CD14-positive monocyte (primary cell): ENCODE results near the gene CUL2. TPM values are rescaled to one million over a fixed set of nuclear protein-coding genes. Genes with fewer than 3 reads are reported as not detected.

Experiments used
- DNase-seq, 3 donors: peaks; one replicate each; pipeline ENCODE4 v3.0.0-alpha.2; 2011 to 2022
- H2AFZ ChIP-seq: 2 replicates; pipeline ENCODE4 v1.6.0; 2012; ENCODE audit warnings: mild to moderate bottlenecking, low read depth, low read length, inconsistent platforms; ENCODE audit not compliant: insufficient read depth, poor library complexity, severe bottlenecking
- H3K27ac ChIP-seq, 2 donors: 1 replicate in 1 of 2; 2 replicates in 1 of 2; pipeline ENCODE4 v1.5.1; 2012 to 2013; ENCODE audit warnings: low read length in 2 of 2, control low read depth in 1 of 2, inconsistent platforms in 1 of 2, low read depth in 1 of 2, mild to moderate bottlenecking in 1 of 2
- H3K27me3 ChIP-seq, 2 donors: one replicate each; pipeline versions ENCODE4 v1.6.0 to v1.6.1; 2011 to 2013; ENCODE audit warnings: low read length in 2 of 2; ENCODE audit not compliant: control insufficient read depth in 2 of 2, insufficient read depth in 2 of 2
- H3K36me3 ChIP-seq, 2 donors: replicated peaks in 1 of 2; 1 replicate in 1 of 2; 2 replicates in 1 of 2; pipeline versions ENCODE4 v1.5.1 to v1.6.1; 2012 to 2013; ENCODE audit warnings: low read length in 2 of 2, control low read depth in 1 of 2, inconsistent platforms in 1 of 2, mild to moderate bottlenecking in 1 of 2; ENCODE audit not compliant: insufficient read depth in 2 of 2, control insufficient read depth in 1 of 2
- H3K4me1 ChIP-seq, 2 donors: 1 replicate in 1 of 2; 2 replicates in 1 of 2; pipeline versions ENCODE4 v1.5.1 to v1.6.1; 2012 to 2013; ENCODE audit warnings: low read length in 2 of 2, control low read depth in 1 of 2, inconsistent platforms in 1 of 2, mild to moderate bottlenecking in 1 of 2, moderate library complexity in 1 of 2; ENCODE audit not compliant: insufficient read depth in 2 of 2, control insufficient read depth in 1 of 2
- H3K4me2 ChIP-seq: replicated peaks from 2 replicates; pipeline ENCODE3; 2012; ENCODE audit warnings: low read length, moderate library complexity, mild to moderate bottlenecking; ENCODE audit not compliant: poor library complexity, severe bottlenecking; ENCODE audit errors: extremely low read depth
- H3K4me3 ChIP-seq, 3 experiments: fragments of 200-600 bp in 1 of 3; sonication (generic) in 1 of 3; replicated peaks in 1 of 3; 1 replicate in 2 of 3; 2 replicates in 1 of 3; pipeline ENCODE4 v1.5.1; 2011 to 2013; ENCODE audit warnings: low read length in 3 of 3, mild to moderate bottlenecking in 3 of 3, control low read depth in 2 of 3, low read depth in 2 of 3, inconsistent platforms in 1 of 3, moderate library complexity in 1 of 3
- H3K79me2 ChIP-seq: 2 replicates; pipeline ENCODE4 v1.6.0; 2012; ENCODE audit warnings: mild to moderate bottlenecking, control low read depth, inconsistent platforms, low read length, moderate library complexity; ENCODE audit not compliant: insufficient read depth
- H3K9ac ChIP-seq: 2 replicates; pipeline ENCODE4 v1.6.0; 2017; ENCODE audit warnings: low read length, mild to moderate bottlenecking; ENCODE audit not compliant: insufficient read depth, poor library complexity, severe bottlenecking
- H3K9me3 ChIP-seq, 2 donors: replicated peaks in 1 of 2; 1 replicate in 1 of 2; 2 replicates in 1 of 2; pipeline versions ENCODE4 v1.5.1 to v1.6.1; 2012 to 2013; ENCODE audit warnings: low read length in 2 of 2, control low read depth in 1 of 2; ENCODE audit not compliant: control insufficient read depth in 1 of 2, insufficient read depth in 1 of 2
- H4K20me1 ChIP-seq: 2 replicates; pipeline ENCODE4 v1.6.0; 2012; ENCODE audit warnings: mild to moderate bottlenecking, low read length, control low read depth, moderate library complexity; ENCODE audit not compliant: insufficient read depth
- H3K27ac Mint-ChIP-seq, 7 donors: one replicate each; pipeline ENCODE4 v1.8.0; 2020; ENCODE audit warnings: mild to moderate bottlenecking in 7 of 7, mixed read lengths in 7 of 7, moderate library complexity in 6 of 7, inconsistent platforms in 2 of 7
- H3K27me3 Mint-ChIP-seq, 3 donors: one replicate each; pipeline ENCODE4 v1.8.0; 2021 to 2022; ENCODE audit warnings: low read depth in 3 of 3, mild to moderate bottlenecking in 3 of 3, mixed read lengths in 3 of 3, moderate library complexity in 3 of 3, inconsistent platforms in 1 of 3
- H3K36me3 Mint-ChIP-seq, 2 donors: one replicate each; pipeline ENCODE4 v1.8.0; 2020; ENCODE audit warnings: mixed read lengths in 2 of 2, inconsistent platforms in 1 of 2, mild to moderate bottlenecking in 1 of 2
- H3K4me1 Mint-ChIP-seq: one replicate; pipeline ENCODE4 v1.8.0; 2020; ENCODE audit warnings: mild to moderate bottlenecking, mixed read lengths
- H3K4me3 Mint-ChIP-seq, 2 donors: one replicate each; pipeline ENCODE4 v1.8.0; 2020; ENCODE audit warnings: mild to moderate bottlenecking in 2 of 2, mixed read lengths in 2 of 2, moderate library complexity in 1 of 2
- H3K9me3 Mint-ChIP-seq, 7 donors: one replicate each; pipeline ENCODE4 v1.8.0; 2020 to 2022; ENCODE audit warnings: mixed read lengths in 7 of 7, mild to moderate bottlenecking in 6 of 7, moderate library complexity in 6 of 7, inconsistent platforms in 2 of 7
- CTCF ChIP-seq: fragments of 200-600 bp; IDR thresholded peaks from one replicate; pipeline ENCODE4 v1.8.0; 2022; ENCODE audit warnings: antibody characterized with exemption, mild to moderate bottlenecking
- WGBS: methylation state at CpG from one replicate; pipeline ENCODE4 v1.1.5; 2013; ENCODE audit warnings: missing lambda C conversion rate; ENCODE audit not compliant: insufficient coverage; 5-methylcytosine and 5-hydroxymethylcytosine counted together
- intact Hi-C, 2 donors: fragments of 100-400 bp; cut with micrococcal nuclease; formaldehyde crosslinking; loops; one replicate each; pipeline versions ENCODE4 v1.15.0 to v1.15.1; 2023
- polyA plus RNA-seq, 3 donors: library from polyadenylated mRNA; depleted of rRNA in 1 of 3; unstranded in 2 of 3; stranded (reverse) in 1 of 3; fragments of 300-500 nt in 2 of 3; fragments of >200 nt in 1 of 3; fragmentation: Illumina TruSeq in 2 of 3; gene quantifications; 1 replicate in 2 of 3; 2 replicates in 1 of 3; pipeline ENCODE4 v1.2.3, GENCODE V29; 2012 to 2021

CUL2 gene
- polyA plus RNA-seq, 3 donors = 10.2 to 22.8 (median 12.9) TPM

GRCh38 chr10:34988397-34989067 lies 101.6 kb downstream of the CUL2 start:
- Mint-ChIP-seq H3K27ac (no peak overlapping the region), H3K36me3 (no peaks in the 10 kb centered on the region), H3K27me3 (peaks cover 2 to 7% (median 3%) of the 10 kb centered on the region in 3 donors), H3K4me1 (peaks cover 4% of the 10 kb centered on the region), H3K9me3 (peaks cover 11 to 34% (median 26%) of the 10 kb centered on the region in 7 donors), H3K4me3 (no peak overlapping the region)
- Histone ChIP-seq H3K4me3 (no peak overlapping the region), H3K9me3 (peaks cover 14 to 31% of the 10 kb centered on the region in 2 donors), H2AFZ (no peak overlapping the region), H4K20me1 (no peaks in the 10 kb centered on the region), H3K9ac (no peak overlapping the region), H3K36me3 (no peaks in the 10 kb centered on the region), H3K27ac (no peak overlapping the region), H3K4me1 (no peaks in the 10 kb centered on the region), H3K79me2 (no peaks in the 10 kb centered on the region), H3K27me3 (no peaks in the 10 kb centered on the region), H3K4me2 (no peak overlapping the region)
- 96% methylated on average over 4 of the region's 8 CpGs for WGBS
- intact Hi-C loops = no loop called here
- TF ChIP-seq CTCF = no peak
- no peak for DNase-seq

GRCh38 chr10:34985823-34986222 lies 104.3 kb downstream of the CUL2 start:
- intact Hi-C loops = no loop called here
- no peaks in the 10 kb centered on the region for H3K36me3 ChIP-seq
- no peak overlapping the region for H3K9ac ChIP-seq
- H3K4me2 ChIP-seq = no peak overlapping the region
- no peak overlapping the region for H3K4me3 Mint-ChIP-seq
- no peaks in the 10 kb centered on the region for H3K79me2 ChIP-seq
- WGBS = 100% methylated on average over 1 of the region's 2 CpGs
- H3K27ac ChIP-seq = no peak overlapping the region
- peaks cover 2 to 7% (median 3%) of the 10 kb centered on the region in 3 donors for H3K27me3 Mint-ChIP-seq
- no peaks in the 10 kb centered on the region for H3K36me3 Mint-ChIP-seq
- no peak overlapping the region for H3K4me3 ChIP-seq
- no peak overlapping the region for H3K27ac Mint-ChIP-seq
- H3K27me3 ChIP-seq = no peaks in the 10 kb centered on the region
- DNase-seq = no peak
- no peaks in the 10 kb centered on the region for H3K4me1 ChIP-seq
- no peaks in the 10 kb centered on the region for H3K4me1 Mint-ChIP-seq
- H3K9me3 ChIP-seq = peaks cover 14 to 35% of the 10 kb centered on the region in 2 donors
- no peaks in the 10 kb centered on the region for H4K20me1 ChIP-seq
- no peak overlapping the region for H2AFZ ChIP-seq
- TF ChIP-seq CTCF = no peak
- peaks cover 11 to 36% (median 31%) of the 10 kb centered on the region in 7 donors for H3K9me3 Mint-ChIP-seq
